RWPE2 (cell line): ENCODE data around the gene LRRN3.

ENCODE experiments used
- ATAC-seq: fragments of 200-7000 bp; cut with Tn5 transposase; 3 replicates; pipeline ENCODE4 v1.9.1; 2021; ENCODE audit warnings: low read depth
- DNase-seq: peaks from one replicate; pipeline ENCODE4 v3.0.0-alpha.2; 2020; ENCODE audit warnings: low spot score
- H3K27ac ChIP-seq: fragments of 450-650 bp; 2 replicates; pipeline ENCODE4 v1.5.1; 2017; ENCODE audit warnings: mild to moderate bottlenecking; ENCODE audit not compliant: poor library complexity, severe bottlenecking
- H3K27me3 ChIP-seq: fragments of 250-450 bp; sonication (Bioruptor Pico); 2 replicates; pipeline ENCODE4 v1.5.1; 2021; ENCODE audit warnings: mild to moderate bottlenecking, moderate library complexity; ENCODE audit not compliant: insufficient read depth, poor library complexity, severe bottlenecking
- H3K36me3 ChIP-seq: fragments of 250-450 bp; sonication (Bioruptor Pico); 2 replicates; pipeline ENCODE4 v1.5.1; 2020; ENCODE audit warnings: low read depth, mild to moderate bottlenecking, moderate library complexity
- H3K4me1 ChIP-seq: fragments of 250-450 bp; sonication (Bioruptor Pico); 2 replicates; pipeline ENCODE4 v1.5.1; 2021; ENCODE audit warnings: mild to moderate bottlenecking, moderate library complexity; ENCODE audit not compliant: insufficient read depth, poor library complexity, severe bottlenecking
- H3K4me3 ChIP-seq: fragments of 250-450 bp; sonication (Bioruptor Pico); 2 replicates; pipeline ENCODE4 v1.5.1; 2021; ENCODE audit warnings: mild to moderate bottlenecking, moderate library complexity; ENCODE audit not compliant: severe bottlenecking
- H3K9me3 ChIP-seq: fragments of 250-450 bp; sonication (Bioruptor Pico); 2 replicates; pipeline ENCODE4 v1.5.1; 2021; ENCODE audit warnings: mild to moderate bottlenecking, moderate library complexity; ENCODE audit not compliant: severe bottlenecking
- CTCF ChIP-seq: fragments of 450-650 bp; IDR thresholded peaks from one replicate; pipeline ENCODE4 v1.5.1; 2017; ENCODE audit warnings: mild to moderate bottlenecking, moderate library complexity; ENCODE audit not compliant: poor library complexity, severe bottlenecking

LRRN3 gene

GRCh38 chr7:111074748-111075146 lies 16.2 kb upstream of the LRRN3 start:
- Histone ChIP-seq H3K36me3 (no peaks in the 10 kb centered on the region), H3K27ac (no peak overlapping the region), H3K9me3 (no peaks in the 10 kb centered on the region), H3K4me3 (no peak overlapping the region), H3K4me1 (no peaks in the 10 kb centered on the region), H3K27me3 (no peaks in the 10 kb centered on the region)
- ATAC-seq = no peak
- TF ChIP-seq CTCF = no peak
- DNase-seq = no peak

- H3K36me3 ChIP-seq = no peaks in the 10 kb centered on the region
- no peaks in the 10 kb centered on the region for H3K4me1 ChIP-seq
- ATAC-seq = no peak
- no peaks in the 10 kb centered on the region for H3K9me3 ChIP-seq
- H3K27ac ChIP-seq = no peak overlapping the region
- no peak for TF ChIP-seq CTCF
- DNase-seq = no peak
- no peaks in the 10 kb centered on the region for H3K27me3 ChIP-seq
- H3K4me3 ChIP-seq = no peak overlapping the region
Measured at GRCh38 chr7:111075498-111075897, 15.4 kb upstream of the LRRN3 start.

- Histone ChIP-seq H3K4me1 (no peaks in the 10 kb centered on the region), H3K4me3 (no peak overlapping the region), H3K27ac (no peak overlapping the region), H3K9me3 (no peaks in the 10 kb centered on the region), H3K36me3 (no peaks in the 10 kb centered on the region), H3K27me3 (no peaks in the 10 kb centered on the region)
- ATAC-seq (no peak), DNase-seq (no peak)
- TF ChIP-seq CTCF = no peak
Measured at GRCh38 chr7:111076205-111076604, 14.7 kb upstream of the LRRN3 start.

- H3K27ac ChIP-seq = no peak overlapping the region
- H3K36me3 ChIP-seq = no peaks in the 10 kb centered on the region
- DNase-seq (no peak), ATAC-seq (no peak)
- H3K4me1 ChIP-seq = no peaks in the 10 kb centered on the region
- H3K4me3 ChIP-seq = no peak overlapping the region
- H3K9me3 ChIP-seq = no peaks in the 10 kb centered on the region
- no peaks in the 10 kb centered on the region for H3K27me3 ChIP-seq
- no peak for TF ChIP-seq CTCF
Measured at GRCh38 chr7:111077001-111077400, 13.9 kb upstream of the LRRN3 start.

- H3K9me3 ChIP-seq = no peaks in the 10 kb centered on the region
- H3K4me1 ChIP-seq = no peaks in the 10 kb centered on the region
- H3K27me3 ChIP-seq = no peaks in the 10 kb centered on the region
- TF ChIP-seq CTCF = no peak
- no peak for ATAC-seq
- H3K4me3 ChIP-seq = no peak overlapping the region
- H3K27ac ChIP-seq = no peak overlapping the region
- no peaks in the 10 kb centered on the region for H3K36me3 ChIP-seq
- DNase-seq = no peak
Measured at GRCh38 chr7:111080495-111081105, 10.3 kb upstream of the LRRN3 start.
